ENCODE results near the gene RNF215. TPM values are rescaled to one million over a fixed set of nuclear protein-coding genes. Genes with fewer than 3 reads are reported as not detected.
"Not testable (repeated sequence)": the region's sequence is repeated elsewhere in the genome, so short reads cannot be mapped to it uniquely, and the experiment has no call there.

The RNF215 gene
- total and polyA plus RNA-seq, 3 experiments from 2014 or later = 0.22 to 7.9 (median 6.3) TPM

- no peak overlapping the region for H3K27ac ChIP-seq (ENCODE audit: low read depth, low read length)
- no peak overlapping the region for H3K4me3 ChIP-seq (ENCODE audit: low read length)
- no peak for DNase-seq
- peaks cover 5 to 99% (median 15%) of the 10 kb centered on the region in 3 donors for H3K36me3 Mint-ChIP-seq
- no peak overlapping the region for H3K4me3 Mint-ChIP-seq
- ChIA-PET CTCF (interaction anchor here (2.8 kb wide), 1 partner anchor 51 kb away, joined by 11 read pairs; the partner anchor contains the start of gene CASTOR1), POLR2A (no interaction called here)
- H3K36me3 ChIP-seq (ENCODE audit: insufficient read depth, low read length) = peaks cover 92% of the 10 kb centered on the region
- no peaks in the 10 kb centered on the region for H3K4me1 ChIP-seq (ENCODE audit: insufficient read depth, low read length)
- H3K4me1 Mint-ChIP-seq = peaks cover 0 to 3% (median 0%) of the 10 kb centered on the region in 3 donors
- H3K9me3 ChIP-seq (ENCODE audit: low read length) = no peaks in the 10 kb centered on the region
- H3K27me3 ChIP-seq (ENCODE audit: insufficient read depth, low read length, poor library complexity, severe bottlenecking) = no peaks in the 10 kb centered on the region
- H3K27ac Mint-ChIP-seq = peak overlapping the region in 3 of 8 donors; percentile 16 to 93 (median 29)
- H3K9me3 Mint-ChIP-seq = no peaks in the 10 kb centered on the region
- no peaks in the 10 kb centered on the region for H3K27me3 Mint-ChIP-seq
These were observed 48.4 kb downstream of the RNF215 start for GRCh38 chr22:30338802-30339201.

DNA sequence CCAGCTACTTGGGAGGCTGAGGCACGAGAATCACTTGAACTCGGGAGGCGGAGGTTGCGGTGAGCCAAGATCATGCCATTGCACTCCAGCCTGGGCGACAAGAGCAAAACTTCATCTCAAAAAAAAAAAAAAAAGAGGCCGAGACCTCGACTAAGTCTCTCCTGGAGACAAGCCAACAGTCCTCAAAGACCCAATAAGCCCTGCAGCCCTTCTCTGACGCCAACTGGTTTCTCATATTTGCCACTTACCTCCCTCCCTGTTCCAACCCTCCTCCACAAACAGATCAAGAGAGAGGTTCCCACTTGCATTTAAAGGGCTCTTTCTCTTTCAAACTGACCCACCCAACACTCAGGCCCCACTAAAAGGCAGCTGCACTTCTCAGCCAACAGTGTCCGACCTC is 48.9 kb downstream of the RNF215 start:
- H3K4me1 Mint-ChIP-seq; H3K27ac ChIP-seq (ENCODE audit: low read depth, low read length); H3K9me3 ChIP-seq (ENCODE audit: low read length); H3K4me1 ChIP-seq (ENCODE audit: insufficient read depth, low read length); H3K27me3 Mint-ChIP-seq; H3K27me3 ChIP-seq (ENCODE audit: insufficient read depth, low read length, poor library complexity, severe bottlenecking); H3K4me3 Mint-ChIP-seq; DNase-seq; H3K4me3 ChIP-seq (ENCODE audit: low read length); H3K9me3 Mint-ChIP-seq: not testable (repeated sequence)
- peaks cover 91% of the 10 kb centered on the region for H3K36me3 ChIP-seq (ENCODE audit: insufficient read depth, low read length)
- Mint-ChIP-seq H3K36me3 (peaks cover 3 to 99% (median 15%) of the 10 kb centered on the region in 3 donors), H3K27ac (peak overlapping the region in 1 of 8 donors; percentile 93)
- POLR2A ChIA-PET = interaction anchor here (1.1 kb wide), 1 partner anchor 11 kb away, joined by 3 read pairs; the partner anchor contains the start of gene TBC1D10A
- CTCF ChIA-PET = interaction anchor here (2.8 kb wide), 1 partner anchor 50 kb away, joined by 11 read pairs; the partner anchor contains the start of gene CASTOR1

DNA sequence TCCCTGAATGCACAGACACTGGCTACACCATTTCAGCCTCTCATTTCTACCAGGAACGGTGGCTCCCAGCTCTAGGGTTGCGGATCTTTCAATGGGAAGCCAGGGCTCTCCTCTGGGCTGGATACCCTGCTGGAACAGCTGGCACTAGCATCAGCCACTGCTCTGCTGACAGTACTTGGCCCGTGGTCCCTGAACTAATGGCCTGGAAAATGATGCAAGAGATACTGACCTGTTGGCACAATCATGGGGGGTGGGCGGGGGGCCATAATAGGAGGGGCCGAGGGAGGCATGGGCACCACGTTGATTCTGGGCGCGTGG is 49.8 kb downstream of the RNF215 start:
- Mint-ChIP-seq H3K4me1 (no peaks in the 10 kb centered on the region), H3K9me3 (no peaks in the 10 kb centered on the region), H3K36me3 (peaks cover 0 to 99% (median 13%) of the 10 kb centered on the region in 3 donors), H3K27me3 (no peaks in the 10 kb centered on the region), H3K4me3 (no peak overlapping the region), H3K27ac (peak overlapping the region in 2 of 8 donors; percentile 51 to 56)
- H3K4me3 ChIP-seq (ENCODE audit: low read length) = no peak overlapping the region
- H3K9me3 ChIP-seq (ENCODE audit: low read length) = no peaks in the 10 kb centered on the region
- no peaks in the 10 kb centered on the region for H3K4me1 ChIP-seq (ENCODE audit: insufficient read depth, low read length)
- POLR2A ChIA-PET = interaction anchor here (1.1 kb wide), 1 partner anchor 10 kb away, joined by 3 read pairs; the partner anchor contains the start of gene TBC1D10A
- DNase-seq = no peak
- CTCF ChIA-PET = interaction anchor here (0.6 to 2.8 kb wide), 2 partner anchors 49 to 1424 kb away, joined by 3 to 11 read pairs; partner anchors contain the start of gene CASTOR1
- H3K36me3 ChIP-seq (ENCODE audit: insufficient read depth, low read length) = peaks cover 91% of the 10 kb centered on the region
- H3K27ac ChIP-seq (ENCODE audit: low read depth, low read length) = no peak overlapping the region
- H3K27me3 ChIP-seq (ENCODE audit: insufficient read depth, low read length, poor library complexity, severe bottlenecking) = no peaks in the 10 kb centered on the region

DNA sequence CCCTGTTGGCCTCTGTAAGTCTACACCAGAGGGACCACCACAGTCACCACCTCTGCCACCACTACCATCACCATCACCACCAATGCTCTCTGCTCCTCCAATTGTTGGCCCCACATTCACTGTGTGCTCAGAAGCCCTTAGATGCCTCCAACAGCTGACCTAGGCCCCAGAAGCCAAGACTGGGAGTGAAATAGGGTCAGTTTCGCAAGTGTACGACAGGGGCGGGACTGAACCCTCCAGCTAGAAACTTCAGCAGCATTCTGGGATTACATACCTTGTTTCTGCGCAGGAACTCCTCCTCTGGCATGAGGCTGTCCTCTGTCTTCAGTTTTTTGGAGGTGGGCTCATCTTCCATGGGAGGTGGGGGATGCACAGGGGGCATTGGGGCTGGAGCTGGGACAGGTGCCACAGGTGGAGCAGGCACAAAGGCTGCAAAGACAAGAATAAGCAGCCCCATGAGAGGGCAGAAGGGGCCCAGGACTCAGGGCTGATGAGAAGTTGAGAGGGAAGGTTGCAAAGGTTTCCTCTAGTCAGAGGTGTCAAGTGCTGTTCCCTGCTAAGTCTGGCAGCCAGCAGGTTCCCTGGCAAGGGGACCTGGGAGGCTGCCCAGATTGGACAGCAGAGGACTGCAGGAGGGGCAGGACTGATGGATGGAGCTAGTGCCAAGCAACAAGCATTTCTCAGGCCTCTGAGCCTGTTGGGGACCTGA is 50.3 kb downstream of the RNF215 start:
- Histone ChIP-seq H3K4me3 (ENCODE audit: low read length) (no peak overlapping the region), H3K27ac (ENCODE audit: low read depth, low read length) (no peak overlapping the region), H3K4me1 (ENCODE audit: insufficient read depth, low read length) (no peaks in the 10 kb centered on the region), H3K9me3 (ENCODE audit: low read length) (no peaks in the 10 kb centered on the region), H3K27me3 (ENCODE audit: insufficient read depth, low read length, poor library complexity, severe bottlenecking) (no peaks in the 10 kb centered on the region), H3K36me3 (ENCODE audit: insufficient read depth, low read length) (peaks cover 89% of the 10 kb centered on the region)
- no peak for DNase-seq
- Mint-ChIP-seq H3K9me3 (no peaks in the 10 kb centered on the region), H3K27me3 (no peaks in the 10 kb centered on the region), H3K4me3 (no peak overlapping the region), H3K4me1 (no peaks in the 10 kb centered on the region), H3K27ac (peak overlapping the region in 3 of 8 donors; percentile 11 to 29 (median 22)), H3K36me3 (peaks cover 0 to 98% (median 9%) of the 10 kb centered on the region in 3 donors)
- CTCF ChIA-PET = interaction anchor here (0.6 to 2.8 kb wide), 2 partner anchors 49 to 1424 kb away, joined by 3 to 11 read pairs; partner anchors contain the start of gene CASTOR1
- POLR2A ChIA-PET = no interaction called here

- Mint-ChIP-seq H3K9me3 (no peaks in the 10 kb centered on the region), H3K4me1 (no peaks in the 10 kb centered on the region), H3K4me3 (no peak overlapping the region), H3K36me3 (peaks cover 0 to 92% (median 14%) of the 10 kb centered on the region in 3 donors), H3K27ac (peak overlapping the region in 4 of 8 donors; percentile 21 to 61 (median 52)), H3K27me3 (no peaks in the 10 kb centered on the region)
- Histone ChIP-seq H3K27me3 (ENCODE audit: insufficient read depth, low read length, poor library complexity, severe bottlenecking) (no peaks in the 10 kb centered on the region), H3K27ac (ENCODE audit: low read depth, low read length) (no peak overlapping the region), H3K9me3 (ENCODE audit: low read length) (no peaks in the 10 kb centered on the region), H3K4me1 (ENCODE audit: insufficient read depth, low read length) (no peaks in the 10 kb centered on the region), H3K4me3 (ENCODE audit: low read length) (no peak overlapping the region), H3K36me3 (ENCODE audit: insufficient read depth, low read length) (peaks cover 74% of the 10 kb centered on the region)
- ChIA-PET POLR2A (no interaction called here), CTCF (interaction anchor here (1.2 to 2.3 kb wide), 2 partner anchors 25 to 47 kb away, joined by 3 to 7 read pairs; no protein-coding TSS in a partner anchor)
- no peak for DNase-seq
These were observed 52.0 kb downstream of the RNF215 start for GRCh38 chr22:30335236-30335635.

DNA sequence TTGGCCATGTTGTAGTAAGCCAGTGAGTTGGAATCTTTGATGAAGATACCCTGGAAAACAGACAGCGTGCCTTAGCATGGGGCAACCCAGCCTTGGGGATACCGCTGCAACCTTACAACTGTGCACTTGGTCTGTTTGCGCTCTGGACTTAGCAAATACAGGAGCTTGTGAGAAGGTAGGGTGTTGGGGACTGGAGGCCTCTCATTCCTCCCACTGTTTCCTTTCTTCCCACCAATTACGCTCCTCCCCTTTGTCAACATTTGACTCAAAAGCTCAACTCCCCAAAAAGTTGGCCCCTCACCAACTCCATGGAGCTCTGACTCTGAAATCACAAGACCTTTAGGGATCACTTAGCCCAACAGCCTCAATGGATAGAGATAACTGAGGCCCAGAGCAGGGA is 52.6 kb downstream of the RNF215 start:
- peak overlapping the region in 4 of 8 donors; percentile 50 to 93 (median 58) for H3K27ac Mint-ChIP-seq
- no peaks in the 10 kb centered on the region for H3K9me3 Mint-ChIP-seq
- DNase-seq = no peak
- H3K4me3 Mint-ChIP-seq = no peak overlapping the region
- no peak overlapping the region for H3K4me3 ChIP-seq (ENCODE audit: low read length)
- no peaks in the 10 kb centered on the region for H3K27me3 Mint-ChIP-seq
- peaks cover 0 to 89% (median 14%) of the 10 kb centered on the region in 3 donors for H3K36me3 Mint-ChIP-seq
- peaks cover 69% of the 10 kb centered on the region for H3K36me3 ChIP-seq (ENCODE audit: insufficient read depth, low read length)
- CTCF ChIA-PET = interaction anchor here (1.2 to 2.3 kb wide), 2 partner anchors 24 to 47 kb away, joined by 3 to 7 read pairs; no protein-coding TSS in a partner anchor
- POLR2A ChIA-PET = no interaction called here
- no peaks in the 10 kb centered on the region for H3K27me3 ChIP-seq (ENCODE audit: insufficient read depth, low read length, poor library complexity, severe bottlenecking)
- H3K4me1 Mint-ChIP-seq = no peaks in the 10 kb centered on the region
- H3K27ac ChIP-seq (ENCODE audit: low read depth, low read length) = no peak overlapping the region
- no peaks in the 10 kb centered on the region for H3K9me3 ChIP-seq (ENCODE audit: low read length)
- no peaks in the 10 kb centered on the region for H3K4me1 ChIP-seq (ENCODE audit: insufficient read depth, low read length)

- peaks cover 0 to 84% (median 9%) of the 10 kb centered on the region in 3 donors for H3K36me3 Mint-ChIP-seq
- Histone ChIP-seq H3K9me3 (ENCODE audit: low read length) (no peaks in the 10 kb centered on the region), H3K4me1 (ENCODE audit: insufficient read depth, low read length) (no peaks in the 10 kb centered on the region), H3K4me3 (ENCODE audit: low read length) (no peak overlapping the region), H3K27me3 (ENCODE audit: insufficient read depth, low read length, poor library complexity, severe bottlenecking) (no peaks in the 10 kb centered on the region), H3K27ac (ENCODE audit: low read depth, low read length) (no peak overlapping the region), H3K36me3 (ENCODE audit: insufficient read depth, low read length) (peaks cover 59% of the 10 kb centered on the region)
- no peaks in the 10 kb centered on the region for H3K4me1 Mint-ChIP-seq
- H3K4me3 Mint-ChIP-seq = no peak overlapping the region
- H3K27me3 Mint-ChIP-seq = no peaks in the 10 kb centered on the region
- H3K9me3 Mint-ChIP-seq = no peaks in the 10 kb centered on the region
- DNase-seq = no peak
- ChIA-PET CTCF (no interaction called here), POLR2A (no interaction called here)
- peak overlapping the region in 2 of 8 donors; percentile 12 to 61 for H3K27ac Mint-ChIP-seq
These were observed 53.5 kb downstream of the RNF215 start for GRCh38 chr22:30333707-30334087.

- CTCF ChIA-PET = no interaction called here
- Mint-ChIP-seq H3K36me3 (peaks cover 0 to 79% (median 9%) of the 10 kb centered on the region in 3 donors), H3K27ac (peak overlapping the region in 3 of 8 donors; percentile 11 to 61 (median 36))
These were observed 54.1 kb downstream of the RNF215 start for GRCh38 chr22:30332994-30333706.

More at GRCh38 chr22:30332994-30333706, 54.1 kb downstream of the RNF215 start:
- H3K9me3 ChIP-seq (ENCODE audit: low read length) = no peaks in the 10 kb centered on the region
- H3K9me3 Mint-ChIP-seq = no peaks in the 10 kb centered on the region
- no peaks in the 10 kb centered on the region for H3K4me1 ChIP-seq (ENCODE audit: insufficient read depth, low read length)
- H3K36me3 ChIP-seq (ENCODE audit: insufficient read depth, low read length) = peaks cover 55% of the 10 kb centered on the region
- POLR2A ChIA-PET = no interaction called here
- no peaks in the 10 kb centered on the region for H3K27me3 Mint-ChIP-seq
- no peaks in the 10 kb centered on the region for H3K4me1 Mint-ChIP-seq
- H3K27me3 ChIP-seq (ENCODE audit: insufficient read depth, low read length, poor library complexity, severe bottlenecking) = no peaks in the 10 kb centered on the region
- no peak overlapping the region for H3K4me3 Mint-ChIP-seq
- H3K4me3 ChIP-seq (ENCODE audit: low read length) = no peak overlapping the region
- no peak overlapping the region for H3K27ac ChIP-seq (ENCODE audit: low read depth, low read length)
- no peak for DNase-seq
